ENCODE data around the gene ADAMTS18.
"Not testable (repeated sequence)": the region's sequence is repeated elsewhere in the genome, so short reads cannot be mapped to it uniquely, and the experiment has no call there.

The ADAMTS18 gene

DNA sequence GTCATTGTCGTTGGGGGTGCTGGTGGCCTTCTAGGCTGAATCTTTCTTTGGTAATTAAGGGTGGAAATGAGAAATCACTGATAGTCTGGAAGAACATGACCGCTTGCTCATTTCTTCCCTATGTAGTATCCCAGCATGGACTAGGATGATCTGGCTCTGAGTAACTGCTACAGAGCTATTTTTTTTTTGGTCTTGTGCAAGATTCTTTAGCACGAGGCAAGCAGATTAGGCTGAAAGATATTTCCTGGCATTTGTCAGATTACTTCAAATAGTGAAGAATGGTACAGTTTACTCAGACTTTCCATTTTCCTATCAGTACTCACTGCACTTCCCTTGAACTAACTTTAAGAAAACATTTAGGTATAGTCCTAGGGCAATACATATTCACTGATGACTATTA, 146.6 kb downstream of the ADAMTS18 start:
- no peak for DNase-seq (ENCODE audit: low read depth, low spot score)

DNA sequence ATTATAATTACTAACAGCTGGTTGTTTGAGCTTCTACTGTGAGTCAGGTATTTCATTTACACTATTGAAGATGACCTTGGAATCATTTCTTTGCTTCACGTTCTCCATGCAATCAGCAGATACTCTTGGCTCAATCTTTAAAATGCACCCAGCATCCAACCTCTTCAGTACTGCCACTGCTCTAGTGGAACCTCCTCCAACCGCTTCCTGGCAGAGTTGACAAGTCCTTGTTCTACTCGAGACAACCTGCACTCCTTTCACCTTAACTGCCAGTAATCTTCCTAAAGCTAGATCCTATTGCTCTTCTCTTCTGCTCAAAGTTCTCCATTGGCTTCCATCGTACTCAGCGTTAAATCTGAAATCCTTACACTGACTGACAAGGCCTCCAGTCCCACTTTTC, 149.2 kb downstream of the ADAMTS18 start:
- DNase-seq (ENCODE audit: low read depth, low spot score), result no peak

DNA sequence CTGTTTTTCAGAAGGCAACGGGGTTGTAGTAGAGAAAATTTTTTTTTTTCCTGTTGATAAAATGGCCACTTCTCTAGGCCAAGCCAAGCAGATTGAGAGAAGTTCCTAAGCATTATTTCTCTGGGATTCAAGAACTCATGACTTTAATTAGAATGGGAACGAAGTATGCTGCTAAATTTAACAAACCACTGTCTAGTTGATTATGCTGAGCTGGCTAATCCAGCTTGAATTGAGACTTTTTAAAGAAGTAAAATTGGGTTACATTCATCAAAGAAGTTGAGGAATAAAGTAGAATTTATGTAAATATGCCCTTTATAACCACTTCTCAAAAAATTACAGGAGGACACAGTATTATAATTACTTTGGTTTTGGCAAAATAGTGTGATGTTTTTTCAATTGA, 152.5 kb downstream of the ADAMTS18 start:
- DNase-seq (ENCODE audit: low read depth, low spot score), result no peak

DNA sequence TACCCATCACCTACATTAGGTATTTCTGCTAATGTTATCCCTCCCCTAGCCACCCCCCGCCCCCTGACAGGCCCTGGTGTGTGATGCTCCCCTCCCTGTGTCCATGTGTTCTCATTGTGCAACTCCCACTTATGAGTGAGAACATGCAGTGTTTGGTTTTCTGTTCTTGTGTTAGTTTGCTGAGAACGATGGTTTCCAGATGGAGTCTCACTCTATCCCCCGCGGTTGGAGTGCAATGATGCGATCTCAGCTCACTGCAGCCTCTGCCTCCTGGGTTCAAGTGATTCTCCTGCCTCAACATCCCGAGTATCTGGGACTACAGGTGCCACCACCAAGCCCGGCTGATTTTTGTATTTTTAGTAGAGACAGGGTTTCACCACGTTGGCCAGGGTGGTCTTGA, 155.5 kb downstream of the ADAMTS18 start:
- not testable (repeated sequence) for DNase-seq (ENCODE audit: low read depth, low spot score)

DNA sequence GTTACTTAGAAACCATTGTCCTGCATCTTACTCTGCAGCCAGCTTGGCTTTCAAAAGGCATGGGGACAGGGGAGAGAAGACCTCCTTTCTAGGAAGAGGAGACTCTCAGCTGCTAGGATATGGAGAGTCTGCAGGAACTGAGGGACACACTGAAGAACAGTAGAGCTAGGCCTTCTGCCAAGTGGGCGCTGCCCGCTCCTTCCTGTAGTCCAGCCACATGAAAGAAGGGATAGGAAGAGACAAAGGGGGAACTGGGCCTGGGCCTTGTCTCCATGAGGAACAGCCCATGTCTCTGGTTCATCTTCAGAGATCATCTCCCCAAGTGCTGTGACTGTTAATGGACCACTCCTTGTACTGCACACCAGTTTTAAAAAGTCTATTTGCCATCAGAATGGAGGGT, 157.3 kb downstream of the ADAMTS18 start:
- no peak for DNase-seq (ENCODE audit: low read depth, low spot score)

DNA sequence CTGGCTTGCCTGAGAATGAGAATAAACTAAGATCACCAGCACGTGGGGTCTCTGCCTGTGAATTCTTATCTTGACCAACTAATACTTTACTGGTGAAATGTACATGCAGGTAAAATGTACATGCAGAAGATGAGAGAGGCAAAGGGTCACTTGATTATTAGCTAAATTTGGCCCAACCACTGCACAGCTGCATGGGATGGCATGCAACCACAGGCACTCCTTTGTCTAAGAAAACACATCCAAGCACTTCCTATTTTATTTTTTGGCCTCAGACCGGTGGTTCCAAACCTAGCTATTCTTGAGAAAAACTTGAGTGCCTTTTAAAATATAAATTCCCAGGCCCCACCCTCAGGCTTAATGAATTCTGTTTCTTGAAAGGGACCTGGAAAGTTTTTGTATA, 157.7 kb downstream of the ADAMTS18 start:
- DNase-seq (ENCODE audit: low read depth, low spot score), result no peak

DNA sequence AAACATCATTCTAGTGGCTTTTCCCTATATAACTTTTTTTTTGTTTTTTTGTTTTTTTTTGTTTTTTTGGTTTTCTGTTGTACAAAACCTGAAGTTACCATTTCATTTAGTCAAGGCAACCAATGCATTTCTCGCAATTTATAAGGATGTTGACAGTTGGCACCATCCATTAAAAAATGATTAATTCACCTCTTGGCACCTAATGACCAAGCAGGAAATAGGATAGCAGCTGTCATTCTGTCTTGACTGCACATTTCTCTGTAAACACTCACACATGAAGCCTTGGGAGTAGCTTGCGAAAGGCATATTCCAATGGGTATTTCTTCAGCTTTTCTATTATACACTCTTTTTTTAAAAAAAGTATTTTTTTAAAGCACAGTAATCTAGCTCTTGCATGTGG, 158.2 kb downstream of the ADAMTS18 start:
- no peak for DNase-seq (ENCODE audit: low read depth, low spot score)

DNA sequence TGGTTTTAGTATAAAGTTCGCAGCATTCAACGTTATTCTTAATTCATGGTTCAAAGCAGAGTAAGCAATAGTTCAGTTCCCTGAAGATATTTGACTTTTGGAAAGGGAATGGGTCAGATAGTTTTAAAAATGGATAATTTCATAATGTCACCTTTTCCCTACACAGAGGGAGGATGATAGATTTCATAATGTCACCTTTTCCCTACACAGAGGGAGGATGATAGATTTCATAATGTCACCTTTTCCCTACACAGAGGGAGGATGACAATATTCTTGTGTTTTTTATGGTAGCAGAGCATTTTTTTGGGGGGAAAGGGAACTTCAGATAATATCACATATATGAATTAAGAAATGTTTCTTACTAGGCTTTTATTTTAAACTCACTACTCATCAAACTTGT, 159.5 kb downstream of the ADAMTS18 start:
- not testable (repeated sequence) for DNase-seq (ENCODE audit: low read depth, low spot score)

DNA sequence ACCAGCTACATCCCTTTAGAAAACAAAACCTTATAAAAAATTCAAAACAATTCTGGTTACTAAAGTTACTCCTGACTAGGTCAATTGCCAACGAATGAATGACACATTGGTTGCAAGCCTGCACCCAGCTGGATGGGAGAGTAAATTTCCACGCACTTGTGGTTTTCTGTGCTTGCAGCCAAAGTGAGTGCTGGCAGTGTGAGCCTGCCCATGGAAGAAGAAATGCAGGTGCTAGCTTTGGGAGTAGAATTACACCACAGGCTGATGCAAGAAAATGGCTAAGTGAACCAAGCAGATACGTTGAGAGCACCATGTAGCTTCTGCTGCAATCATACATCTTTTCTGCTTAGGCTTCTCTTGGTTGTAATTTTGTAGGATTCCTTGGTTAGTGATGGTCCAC, 161.0 kb downstream of the ADAMTS18 start:
- no peak for DNase-seq (ENCODE audit: low read depth, low spot score)

DNA sequence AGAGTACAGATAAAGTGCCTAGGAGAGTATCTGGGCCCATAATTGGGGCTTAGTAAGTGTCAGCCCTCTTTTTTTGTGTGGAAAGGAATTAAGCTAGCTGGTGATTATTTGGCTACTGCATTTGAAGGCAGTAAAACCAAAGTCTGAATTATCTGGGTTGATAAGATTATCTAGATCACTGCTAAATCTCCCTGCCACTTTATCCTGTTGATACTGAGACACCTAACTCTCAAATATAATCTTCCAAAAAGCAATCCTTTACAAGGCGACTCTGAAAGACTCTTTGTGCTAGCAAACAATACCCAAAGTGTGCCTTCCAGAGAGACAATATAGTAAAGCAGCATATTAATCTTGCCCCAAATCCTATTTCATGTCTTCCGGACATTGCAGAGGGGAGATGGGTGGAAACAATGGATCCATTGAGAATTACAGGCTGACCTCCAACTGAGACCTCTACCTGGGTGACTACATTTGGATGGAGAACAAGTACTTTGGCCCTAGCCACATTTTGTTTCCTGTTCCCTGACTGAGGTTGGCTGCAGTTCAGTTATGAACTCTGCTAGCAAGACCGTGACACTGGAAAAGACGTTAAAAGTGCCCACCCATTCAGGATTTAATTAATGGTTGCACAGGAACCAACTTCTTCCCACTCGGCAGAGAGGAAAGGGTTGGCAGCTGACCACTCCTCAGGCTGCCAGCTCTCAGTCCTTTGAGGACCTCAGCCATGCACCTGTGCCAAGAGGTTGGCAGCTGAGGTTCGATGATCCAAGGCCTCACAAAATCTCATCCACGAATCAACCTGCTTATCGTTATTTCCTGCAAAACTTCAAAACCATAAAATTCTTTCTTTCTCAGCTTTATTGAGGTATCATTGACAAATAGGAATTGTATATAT, 163.1 kb downstream of the ADAMTS18 start:
- no peak for DNase-seq (ENCODE audit: low read depth, low spot score)

DNA sequence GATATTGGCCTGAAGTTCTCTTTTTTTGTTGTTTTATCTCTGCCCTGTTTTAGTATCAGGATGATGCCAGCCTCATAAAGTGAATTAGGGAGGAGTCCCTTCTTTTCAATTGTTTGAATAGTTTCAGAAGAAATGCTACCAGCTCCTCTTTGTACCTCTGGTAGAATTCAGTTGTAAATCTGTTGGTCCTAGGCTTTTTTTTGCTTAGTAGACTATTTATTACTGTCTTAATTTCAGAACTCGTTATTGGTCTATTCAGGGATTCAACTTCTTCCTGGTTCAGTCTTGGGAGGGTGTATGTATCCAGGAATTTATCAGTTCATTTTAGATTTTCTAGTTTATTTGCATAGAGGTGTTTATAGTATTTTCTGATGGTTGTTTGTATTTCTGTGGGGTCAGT, 168.6 kb downstream of the ADAMTS18 start:
- not testable (repeated sequence) for DNase-seq (ENCODE audit: low read depth, low spot score)

DNA sequence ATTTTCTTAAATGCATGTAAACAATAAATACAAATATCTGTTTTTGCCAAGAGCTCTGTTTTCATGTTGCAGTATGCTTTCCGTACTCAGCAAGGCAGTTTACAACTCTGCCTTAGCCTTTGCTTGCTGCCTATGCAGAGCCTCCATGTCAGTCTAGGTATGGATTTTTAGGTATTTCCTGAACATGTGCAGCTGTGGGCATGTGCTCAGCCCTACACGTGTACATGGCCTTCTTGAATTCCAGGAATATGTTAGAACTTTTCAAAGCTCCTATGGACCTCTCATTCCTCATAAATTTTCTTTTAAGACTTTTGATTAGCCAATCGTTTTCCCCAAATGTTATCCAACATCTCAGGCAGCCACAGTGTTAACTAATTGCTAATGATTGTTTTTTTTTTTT, 171.9 kb downstream of the ADAMTS18 start:
- DNase-seq (ENCODE audit: low read depth, low spot score), result no peak

DNA sequence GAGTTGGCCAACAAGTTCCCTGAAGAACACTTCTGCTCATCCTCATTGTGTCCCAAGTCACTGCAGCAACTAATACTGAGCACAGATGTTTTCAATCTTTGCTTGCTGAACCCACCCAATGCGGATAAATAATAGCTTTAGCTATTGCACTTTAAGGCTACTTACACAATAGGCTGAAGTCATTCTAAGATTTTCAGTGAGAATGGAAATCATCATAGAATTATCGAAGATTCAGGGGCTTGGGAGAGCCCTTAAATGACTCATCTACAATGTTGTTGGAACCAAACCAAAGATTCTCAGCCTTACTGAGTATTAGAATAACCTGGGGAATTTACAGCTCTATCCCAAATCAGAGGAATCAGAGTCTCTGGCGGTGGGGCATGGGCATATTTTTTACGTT, 184.4 kb downstream of the ADAMTS18 start:
- DNase-seq (ENCODE audit: low read depth, low spot score), result no peak

DNA sequence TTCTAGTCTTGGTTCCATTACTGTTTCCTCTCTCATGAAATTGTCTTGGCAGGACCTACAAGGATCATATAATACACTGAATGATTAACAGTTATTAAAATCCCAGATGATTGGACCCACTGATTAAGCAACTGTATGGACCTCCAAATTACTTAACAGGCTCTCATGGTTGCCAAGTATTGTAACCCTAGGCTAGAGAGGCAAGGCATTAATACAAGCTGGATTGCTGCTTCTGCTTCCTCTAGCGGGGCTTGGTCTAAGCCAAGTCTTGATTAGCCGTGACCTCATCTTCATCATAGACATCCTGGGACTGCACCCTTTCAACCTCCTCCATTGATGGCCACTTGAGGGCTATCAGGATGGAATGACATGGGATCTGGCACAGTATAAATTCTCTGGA, 188.7 kb downstream of the ADAMTS18 start:
- no peak for DNase-seq (ENCODE audit: low read depth, low spot score)

DNA sequence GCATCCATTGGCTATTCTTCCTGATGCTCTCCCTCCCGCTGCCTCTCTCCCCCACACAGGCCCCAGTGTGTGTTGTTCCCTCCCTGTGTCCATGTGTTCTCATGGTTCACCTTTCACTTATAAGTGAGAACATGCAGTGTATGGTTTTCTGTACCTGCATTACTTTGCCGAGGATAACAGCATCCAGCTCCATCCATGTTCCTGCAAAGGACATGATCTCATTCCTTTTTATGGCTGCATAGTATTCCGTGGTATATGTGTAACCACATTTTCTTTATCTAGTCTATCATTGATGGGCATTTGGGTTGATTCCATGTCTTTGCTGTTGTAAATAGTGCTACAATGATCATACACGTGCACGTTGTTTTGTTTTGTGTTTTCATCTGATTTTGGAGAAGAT, 192.4 kb downstream of the ADAMTS18 start:
- not testable (repeated sequence) for DNase-seq (ENCODE audit: low read depth, low spot score)

DNA sequence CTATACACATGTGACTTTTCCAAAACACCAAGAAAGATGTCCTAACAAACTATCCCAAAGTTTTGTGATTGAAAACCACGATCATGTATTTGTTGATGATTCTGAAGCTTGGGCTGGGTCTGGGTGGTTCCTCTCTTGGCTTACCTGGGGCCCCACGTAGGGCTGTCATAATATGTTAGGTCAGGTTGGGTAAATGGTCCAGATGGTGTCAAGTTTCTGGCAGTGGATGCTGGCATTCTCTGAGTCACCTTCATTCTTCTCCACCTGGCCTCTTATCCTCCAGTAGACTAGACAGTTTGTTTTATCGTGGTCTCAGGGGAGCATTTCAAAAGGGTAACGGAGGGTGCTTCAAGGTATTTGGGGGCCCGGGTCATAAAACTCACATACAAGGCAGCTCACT, 196.2 kb downstream of the ADAMTS18 start:
- no peak for DNase-seq (ENCODE audit: low read depth, low spot score)

DNA sequence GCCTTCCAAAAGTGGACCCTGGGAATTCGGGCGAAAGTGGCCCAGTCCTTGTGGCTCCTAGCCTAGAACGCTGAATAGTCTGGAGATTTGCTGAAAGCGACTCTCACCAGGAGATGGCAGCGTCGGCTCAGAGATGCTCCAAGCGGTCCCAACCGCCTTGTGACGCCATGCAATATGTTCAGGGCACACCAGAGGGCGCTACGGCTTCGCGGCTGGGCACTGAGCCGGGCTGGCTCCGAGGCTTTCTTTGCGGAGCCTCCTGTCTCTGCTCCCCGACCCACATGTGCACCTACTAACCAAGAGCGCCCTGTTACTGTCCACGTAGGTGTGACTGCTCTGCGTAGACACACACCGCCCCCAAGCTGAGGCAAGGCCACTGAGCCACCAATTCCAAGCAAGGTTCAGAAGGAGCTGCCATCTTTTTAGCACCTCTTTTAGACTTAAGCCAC, 198.7 kb downstream of the ADAMTS18 start:
- DNase-seq (ENCODE audit: low read depth, low spot score), result peak; percentile 65

DNA sequence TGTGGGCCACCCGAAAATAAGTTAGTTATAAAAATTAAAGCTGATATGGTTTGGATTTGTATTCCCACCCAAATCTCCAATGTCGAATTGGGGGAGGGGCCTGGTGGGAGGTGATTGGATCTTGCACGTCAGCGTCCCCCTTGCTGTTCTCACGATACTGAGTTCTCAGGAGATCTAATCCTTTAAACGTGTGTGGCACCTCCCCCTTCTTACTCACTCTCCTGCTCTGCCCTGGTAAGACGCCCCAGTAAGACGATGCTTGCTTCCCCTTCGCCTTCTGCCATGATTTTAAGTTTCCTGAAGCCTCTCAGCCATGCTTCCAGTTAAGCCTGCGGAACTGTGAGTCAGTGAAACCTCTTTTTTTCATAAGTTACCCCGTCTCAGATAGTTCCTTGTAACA, 200.2 kb downstream of the ADAMTS18 start:
- no peak for DNase-seq (ENCODE audit: low read depth, low spot score)

DNA sequence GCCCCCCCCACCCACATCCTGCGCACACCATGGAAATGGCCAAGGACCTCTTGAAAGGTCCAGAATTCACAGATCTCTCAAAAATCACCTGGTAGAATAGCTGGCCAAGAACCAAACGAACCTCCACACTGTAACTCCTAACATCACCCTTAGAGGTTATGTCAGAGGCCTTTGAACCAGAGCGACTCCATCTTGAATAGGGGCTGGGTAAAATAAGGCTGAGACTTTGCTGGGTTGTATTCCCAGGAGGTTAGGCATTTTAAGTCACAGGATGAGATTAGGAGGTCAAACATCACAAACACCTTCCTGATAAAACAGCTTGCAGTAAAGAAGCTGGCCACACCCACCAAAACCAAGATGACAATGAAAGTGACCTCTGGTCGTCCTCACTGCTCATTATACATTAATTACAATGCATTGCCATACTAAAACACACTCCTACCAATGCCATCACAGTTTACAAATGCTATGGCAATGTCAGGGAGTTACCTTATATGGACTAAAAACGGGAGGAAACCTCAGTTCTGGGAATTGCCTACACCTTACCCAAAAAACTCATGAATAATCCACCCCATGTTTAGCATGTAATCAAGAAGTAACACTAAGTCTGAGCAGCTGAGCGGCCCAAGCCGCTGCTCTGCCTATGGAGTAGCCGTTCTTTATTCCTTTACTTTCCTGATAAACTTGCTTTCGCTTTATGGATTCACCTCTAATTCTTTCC, 200.9 kb downstream of the ADAMTS18 start:
- no peak for DNase-seq (ENCODE audit: low read depth, low spot score)

Measured in smooth muscle cell of the brain vasculature (primary cell).